Loucy (cell line): ENCODE results near the gene NUAK2.

Experiments used
- H2AFZ ChIP-seq: fragments of 200-600 bp; sonication (generic); 2 replicates; pipeline ENCODE4 v1.6.0; 2016; ENCODE audit warnings: antibody characterized with exemption, mild to moderate bottlenecking, low read length, moderate library complexity
- H3F3A ChIP-seq: fragments of 200-600 bp; 2 replicates; pipeline ENCODE4 v1.6.0; 2016; ENCODE audit warnings: antibody characterized with exemption, low read depth, mild to moderate bottlenecking
- H3K27me3 ChIP-seq: fragments of 200-600 bp; sonication (generic); 2 replicates; pipeline ENCODE4 v1.6.1; 2014; ENCODE audit warnings: low read length, mild to moderate bottlenecking; ENCODE audit not compliant: insufficient read depth, poor library complexity, severe bottlenecking
- H3K36me3 ChIP-seq: fragments of 200-600 bp; sonication (generic); 2 replicates; pipeline ENCODE4 v1.6.1; 2016; ENCODE audit warnings: low read length; ENCODE audit not compliant: insufficient read depth
- H3K4me1 ChIP-seq: fragments of 200-600 bp; sonication (generic); 2 replicates; pipeline ENCODE4 v1.5.1; 2014; ENCODE audit warnings: low read length, mild to moderate bottlenecking; ENCODE audit not compliant: insufficient read depth, poor library complexity, severe bottlenecking
- H3K4me2 ChIP-seq: fragments of 200-600 bp; sonication (generic); 2 replicates; pipeline ENCODE4 v1.6.0; 2014; ENCODE audit warnings: antibody characterized with exemption, low read length, low read depth, mild to moderate bottlenecking; ENCODE audit not compliant: poor library complexity, severe bottlenecking
- H3K4me3 ChIP-seq: fragments of 200-600 bp; sonication (generic); 2 replicates; pipeline ENCODE4 v1.5.1; 2014; ENCODE audit warnings: low read length, mild to moderate bottlenecking, mixed read lengths; ENCODE audit not compliant: poor library complexity, severe bottlenecking
- H3K79me2 ChIP-seq: fragments of 200-600 bp; sonication (generic); 2 replicates; pipeline ENCODE4 v1.6.1; 2014; ENCODE audit warnings: low read length; ENCODE audit not compliant: insufficient read depth
- H3K9ac ChIP-seq: fragments of 200-600 bp; sonication (generic); 2 replicates; pipeline ENCODE4 v1.6.0; 2014; ENCODE audit warnings: mild to moderate bottlenecking, low read depth, low read length, moderate library complexity; ENCODE audit not compliant: poor library complexity, severe bottlenecking
- H3K9me2 ChIP-seq: fragments of 200-600 bp; sonication (generic); replicated peaks from 2 replicates; pipeline ENCODE4 v1.6.1; 2016; ENCODE audit warnings: low read depth, low read length, mixed read lengths
- H3K9me3 ChIP-seq: fragments of 200-600 bp; sonication (generic); 2 replicates; pipeline ENCODE4 v1.6.1; 2014; ENCODE audit warnings: mild to moderate bottlenecking, antibody characterized with exemption, low read length, low read depth; ENCODE audit not compliant: insufficient read depth
- H4K20me1 ChIP-seq: fragments of 200-600 bp; sonication (generic); 2 replicates; pipeline ENCODE4 v1.6.0; 2014; ENCODE audit warnings: antibody characterized with exemption, low read length, mild to moderate bottlenecking; ENCODE audit not compliant: insufficient read depth, poor library complexity, severe bottlenecking
- EZH2phosphoT487 ChIP-seq: fragments of 200-600 bp; IDR thresholded peaks from 2 replicates; pipeline ENCODE4 v1.6.1; 2018; ENCODE audit warnings: antibody characterized with exemption, mild to moderate bottlenecking, moderate library complexity, borderline replicate concordance
- TF ChIP-seq, protein P1 (sequence below): fragments of 200-600 bp; sonication (generic); conservative IDR thresholded peaks from 2 replicates; pipeline ENCODE4 v1.5.1; 2014; ENCODE audit warnings: mild to moderate bottlenecking, antibody characterized with exemption, low read length

The NUAK2 gene

DNA sequence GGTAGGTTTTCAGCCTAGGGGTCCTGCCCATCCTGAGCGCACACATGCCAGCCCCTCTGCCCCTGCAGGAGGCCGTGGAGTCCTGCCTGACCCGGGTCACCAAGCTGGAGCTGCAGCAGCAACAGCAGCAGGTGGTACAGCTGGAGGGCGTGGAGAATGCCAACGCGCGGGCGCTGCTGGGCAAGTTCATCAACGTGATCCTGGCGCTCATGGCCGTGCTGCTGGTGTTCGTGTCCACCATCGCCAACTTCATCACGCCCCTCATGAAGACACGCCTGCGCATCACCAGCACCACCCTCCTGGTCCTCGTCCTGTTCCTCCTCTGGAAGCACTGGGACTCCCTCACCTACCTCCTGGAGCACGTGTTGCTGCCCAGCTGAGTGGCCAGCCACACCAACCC is 49.8 kb downstream of the NUAK2 start:
- Histone ChIP-seq H3F3A (no peaks in the 10 kb centered on the region), H3K4me3 (no peak overlapping the region), H3K4me1 (peaks cover 13% of the 10 kb centered on the region), H3K9me3 (no peaks in the 10 kb centered on the region), H3K27me3 (no peaks in the 10 kb centered on the region), H3K9ac (no peak overlapping the region), H4K20me1 (no peaks in the 10 kb centered on the region), H3K9me2 (no peaks in the 10 kb centered on the region), H3K79me2 (no peaks in the 10 kb centered on the region), H2AFZ (no peak overlapping the region), H3K4me2 (no peak overlapping the region), H3K36me3 (no peaks in the 10 kb centered on the region)
- TF ChIP-seq, protein P1, sequence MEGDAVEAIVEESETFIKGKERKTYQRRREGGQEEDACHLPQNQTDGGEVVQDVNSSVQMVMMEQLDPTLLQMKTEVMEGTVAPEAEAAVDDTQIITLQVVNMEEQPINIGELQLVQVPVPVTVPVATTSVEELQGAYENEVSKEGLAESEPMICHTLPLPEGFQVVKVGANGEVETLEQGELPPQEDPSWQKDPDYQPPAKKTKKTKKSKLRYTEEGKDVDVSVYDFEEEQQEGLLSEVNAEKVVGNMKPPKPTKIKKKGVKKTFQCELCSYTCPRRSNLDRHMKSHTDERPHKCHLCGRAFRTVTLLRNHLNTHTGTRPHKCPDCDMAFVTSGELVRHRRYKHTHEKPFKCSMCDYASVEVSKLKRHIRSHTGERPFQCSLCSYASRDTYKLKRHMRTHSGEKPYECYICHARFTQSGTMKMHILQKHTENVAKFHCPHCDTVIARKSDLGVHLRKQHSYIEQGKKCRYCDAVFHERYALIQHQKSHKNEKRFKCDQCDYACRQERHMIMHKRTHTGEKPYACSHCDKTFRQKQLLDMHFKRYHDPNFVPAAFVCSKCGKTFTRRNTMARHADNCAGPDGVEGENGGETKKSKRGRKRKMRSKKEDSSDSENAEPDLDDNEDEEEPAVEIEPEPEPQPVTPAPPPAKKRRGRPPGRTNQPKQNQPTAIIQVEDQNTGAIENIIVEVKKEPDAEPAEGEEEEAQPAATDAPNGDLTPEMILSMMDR = no peak
- no peak for TF ChIP-seq EZH2phosphoT487

DNA sequence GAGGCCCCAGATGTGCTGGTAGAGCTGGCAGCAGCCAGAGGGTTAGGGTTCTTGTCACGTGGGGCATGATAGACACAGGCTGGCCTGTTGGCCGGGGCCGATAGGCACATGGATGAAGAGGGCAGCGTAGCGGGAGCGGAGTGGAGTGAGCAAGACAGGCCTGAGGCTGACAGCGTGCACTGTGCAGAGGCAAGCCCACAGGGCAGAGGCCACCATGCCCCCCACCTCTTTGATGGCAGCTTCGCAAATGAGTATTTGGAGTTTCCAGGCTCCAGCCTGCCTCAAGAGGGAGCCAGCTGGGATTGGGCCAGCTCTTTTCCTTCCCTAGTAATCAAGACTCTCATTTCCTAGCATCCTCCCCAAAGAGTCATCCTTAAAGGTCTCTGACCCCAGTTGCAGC is 50.3 kb downstream of the NUAK2 start:
- Histone ChIP-seq H3K27me3 (no peaks in the 10 kb centered on the region), H3K4me3 (no peak overlapping the region)

DNA sequence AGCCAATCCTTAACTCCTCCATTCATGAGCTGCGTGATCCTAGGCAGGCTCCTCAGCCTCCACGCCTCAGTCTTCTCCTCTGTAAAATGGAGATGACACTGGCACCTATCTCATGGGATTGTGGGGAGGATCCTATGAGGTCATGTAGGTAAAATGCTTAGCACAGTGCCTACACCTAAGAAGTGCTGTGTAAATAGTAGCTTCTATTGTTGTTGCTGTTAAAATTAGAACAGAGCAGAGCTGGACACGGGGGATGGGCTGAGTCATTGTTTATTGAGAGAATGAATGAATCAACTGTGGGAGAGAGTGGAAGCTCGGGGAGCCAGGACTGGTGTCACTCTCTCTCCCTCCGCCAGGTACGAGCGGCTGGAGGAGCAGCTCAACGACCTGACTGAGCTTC is 50.8 kb downstream of the NUAK2 start:
- no peak overlapping the region for H3K9ac ChIP-seq
- no peak overlapping the region for H2AFZ ChIP-seq
- no peaks in the 10 kb centered on the region for H3K79me2 ChIP-seq
- no peaks in the 10 kb centered on the region for H3K36me3 ChIP-seq
- H3K9me2 ChIP-seq = no peaks in the 10 kb centered on the region
- TF ChIP-seq, protein P1 = no peak
- TF ChIP-seq EZH2phosphoT487 = no peak
- H3K4me2 ChIP-seq = no peak overlapping the region
- no peaks in the 10 kb centered on the region for H3F3A ChIP-seq
- H3K4me1 ChIP-seq = peaks cover 17% of the 10 kb centered on the region
- H4K20me1 ChIP-seq = no peaks in the 10 kb centered on the region
- no peak overlapping the region for H3K4me3 ChIP-seq
- H3K27me3 ChIP-seq = no peaks in the 10 kb centered on the region
- H3K9me3 ChIP-seq = no peaks in the 10 kb centered on the region

More for the DNA sequence above, 50.3 kb downstream of the NUAK2 start:
- Histone ChIP-seq H3K9ac (no peak overlapping the region), H3K79me2 (no peaks in the 10 kb centered on the region), H3K9me3 (no peaks in the 10 kb centered on the region), H4K20me1 (no peaks in the 10 kb centered on the region), H3K4me2 (no peak overlapping the region), H3F3A (no peaks in the 10 kb centered on the region), H3K36me3 (no peaks in the 10 kb centered on the region), H3K9me2 (no peaks in the 10 kb centered on the region), H3K4me1 (peaks cover 17% of the 10 kb centered on the region), H2AFZ (no peak overlapping the region)
- TF ChIP-seq EZH2phosphoT487 = no peak
- TF ChIP-seq, protein P1 = no peak
